ENCODE measurements around the gene TOMM40. TPM values are rescaled to one million over a fixed set of nuclear protein-coding genes. Genes with fewer than 3 reads are reported as not detected.

The TOMM40 gene
- total RNA-seq, 1 donor from 2014 or later, result 40.8 TPM

DNA sequence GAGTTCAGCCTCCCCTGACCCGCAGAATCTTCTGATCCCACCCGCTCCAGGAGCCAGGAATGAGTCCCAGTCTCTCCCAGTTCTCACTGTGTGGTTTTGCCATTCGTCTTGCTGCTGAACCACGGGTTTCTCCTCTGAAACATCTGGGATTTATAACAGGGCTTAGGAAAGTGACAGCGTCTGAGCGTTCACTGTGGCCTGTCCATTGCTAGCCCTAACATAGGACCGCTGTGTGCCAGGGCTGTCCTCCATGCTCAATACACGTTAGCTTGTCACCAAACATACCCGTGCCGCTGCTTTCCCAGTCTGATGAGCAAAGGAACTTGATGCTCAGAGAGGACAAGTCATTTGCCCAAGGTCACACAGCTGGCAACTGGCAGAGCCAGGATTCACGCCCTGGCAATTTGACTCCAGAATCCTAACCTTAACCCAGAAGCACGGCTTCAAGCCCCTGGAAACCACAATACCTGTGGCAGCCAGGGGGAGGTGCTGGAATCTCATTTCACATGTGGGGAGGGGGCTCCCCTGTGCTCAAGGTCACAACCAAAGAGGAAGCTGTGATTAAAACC lies 13.5 kb downstream of the TOMM40 start:
- DNase-seq (no peak), ATAC-seq (no peak)
- H3K4me1 ChIP-seq, result peaks cover 5% of the 10 kb centered on the region
- no peaks in the 10 kb centered on the region for H3K9me3 ChIP-seq
- H3K4me3 ChIP-seq, result no peak overlapping the region
- H3K36me3 ChIP-seq, result peaks cover 35% of the 10 kb centered on the region
- peaks cover 19% of the 10 kb centered on the region for H3K27me3 ChIP-seq (ENCODE audit: low read depth)
- H3K27ac ChIP-seq, result no peak overlapping the region
- TF ChIP-seq, protein P1, sequence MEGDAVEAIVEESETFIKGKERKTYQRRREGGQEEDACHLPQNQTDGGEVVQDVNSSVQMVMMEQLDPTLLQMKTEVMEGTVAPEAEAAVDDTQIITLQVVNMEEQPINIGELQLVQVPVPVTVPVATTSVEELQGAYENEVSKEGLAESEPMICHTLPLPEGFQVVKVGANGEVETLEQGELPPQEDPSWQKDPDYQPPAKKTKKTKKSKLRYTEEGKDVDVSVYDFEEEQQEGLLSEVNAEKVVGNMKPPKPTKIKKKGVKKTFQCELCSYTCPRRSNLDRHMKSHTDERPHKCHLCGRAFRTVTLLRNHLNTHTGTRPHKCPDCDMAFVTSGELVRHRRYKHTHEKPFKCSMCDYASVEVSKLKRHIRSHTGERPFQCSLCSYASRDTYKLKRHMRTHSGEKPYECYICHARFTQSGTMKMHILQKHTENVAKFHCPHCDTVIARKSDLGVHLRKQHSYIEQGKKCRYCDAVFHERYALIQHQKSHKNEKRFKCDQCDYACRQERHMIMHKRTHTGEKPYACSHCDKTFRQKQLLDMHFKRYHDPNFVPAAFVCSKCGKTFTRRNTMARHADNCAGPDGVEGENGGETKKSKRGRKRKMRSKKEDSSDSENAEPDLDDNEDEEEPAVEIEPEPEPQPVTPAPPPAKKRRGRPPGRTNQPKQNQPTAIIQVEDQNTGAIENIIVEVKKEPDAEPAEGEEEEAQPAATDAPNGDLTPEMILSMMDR (IDR thresholded peaks at IDR 0.05), result no peak
- intact Hi-C loops (cut with DNase I), result no loop called here

DNA sequence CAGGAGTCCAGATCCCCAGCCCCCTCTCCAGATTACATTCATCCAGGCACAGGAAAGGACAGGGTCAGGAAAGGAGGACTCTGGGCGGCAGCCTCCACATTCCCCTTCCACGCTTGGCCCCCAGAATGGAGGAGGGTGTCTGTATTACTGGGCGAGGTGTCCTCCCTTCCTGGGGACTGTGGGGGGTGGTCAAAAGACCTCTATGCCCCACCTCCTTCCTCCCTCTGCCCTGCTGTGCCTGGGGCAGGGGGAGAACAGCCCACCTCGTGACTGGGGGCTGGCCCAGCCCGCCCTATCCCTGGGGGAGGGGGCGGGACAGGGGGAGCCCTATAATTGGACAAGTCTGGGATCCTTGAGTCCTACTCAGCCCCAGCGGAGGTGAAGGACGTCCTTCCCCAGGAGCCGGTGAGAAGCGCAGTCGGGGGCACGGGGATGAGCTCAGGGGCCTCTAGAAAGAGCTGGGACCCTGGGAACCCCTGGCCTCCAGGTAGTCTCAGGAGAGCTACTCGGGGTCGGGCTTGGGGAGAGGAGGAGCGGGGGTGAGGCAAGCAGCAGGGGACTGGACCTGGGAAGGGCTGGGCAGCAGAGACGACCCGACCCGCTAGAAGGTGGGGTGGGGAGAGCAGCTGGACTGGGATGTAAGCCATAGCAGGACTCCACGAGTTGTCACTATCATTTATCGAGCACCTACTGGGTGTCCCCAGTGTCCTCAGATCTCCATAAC lies 14.5 kb downstream of the TOMM40 start, which contains the start of gene APOE:
APOE (plus strand) TSS at position 360 of the 724 bp plus-strand sequence. CDS start 829 bp downstream, outside the sequence.
- ATAC-seq (peak; percentile 19 to 27), DNase-seq (no peak)
- TF ChIP-seq, protein P1 (IDR thresholded peaks at IDR 0.05), result no peak
- peak within 1 kb of the TSS; percentile 43 for H3K4me3 ChIP-seq
- no peaks in the 10 kb centered on the region for H3K9me3 ChIP-seq
- peaks cover 19% of the 10 kb centered on the region for H3K27me3 ChIP-seq (ENCODE audit: low read depth)
- peaks cover 5% of the 10 kb centered on the region for H3K4me1 ChIP-seq
- intact Hi-C loops (cut with DNase I), result no loop called here
- no peak within 1 kb of the TSS for H3K27ac ChIP-seq
- H3K36me3 ChIP-seq, result peaks cover 26% of the 10 kb centered on the region

GRCh38 chr19:44907613-44908012 lies 16.6 kb downstream of the TOMM40 start:
- no peak overlapping the region for H3K27ac ChIP-seq
- intact Hi-C loops (cut with DNase I), result no loop called here
- peaks cover 13% of the 10 kb centered on the region for H3K4me1 ChIP-seq
- ATAC-seq (no peak), DNase-seq (no peak)
- peaks cover 6% of the 10 kb centered on the region for H3K36me3 ChIP-seq
- no peaks in the 10 kb centered on the region for H3K9me3 ChIP-seq
- H3K27me3 ChIP-seq (ENCODE audit: low read depth), result peaks cover 19% of the 10 kb centered on the region
- TF ChIP-seq, protein P1 (IDR thresholded peaks at IDR 0.05), result no peak
- no peak overlapping the region for H3K4me3 ChIP-seq

DNA sequence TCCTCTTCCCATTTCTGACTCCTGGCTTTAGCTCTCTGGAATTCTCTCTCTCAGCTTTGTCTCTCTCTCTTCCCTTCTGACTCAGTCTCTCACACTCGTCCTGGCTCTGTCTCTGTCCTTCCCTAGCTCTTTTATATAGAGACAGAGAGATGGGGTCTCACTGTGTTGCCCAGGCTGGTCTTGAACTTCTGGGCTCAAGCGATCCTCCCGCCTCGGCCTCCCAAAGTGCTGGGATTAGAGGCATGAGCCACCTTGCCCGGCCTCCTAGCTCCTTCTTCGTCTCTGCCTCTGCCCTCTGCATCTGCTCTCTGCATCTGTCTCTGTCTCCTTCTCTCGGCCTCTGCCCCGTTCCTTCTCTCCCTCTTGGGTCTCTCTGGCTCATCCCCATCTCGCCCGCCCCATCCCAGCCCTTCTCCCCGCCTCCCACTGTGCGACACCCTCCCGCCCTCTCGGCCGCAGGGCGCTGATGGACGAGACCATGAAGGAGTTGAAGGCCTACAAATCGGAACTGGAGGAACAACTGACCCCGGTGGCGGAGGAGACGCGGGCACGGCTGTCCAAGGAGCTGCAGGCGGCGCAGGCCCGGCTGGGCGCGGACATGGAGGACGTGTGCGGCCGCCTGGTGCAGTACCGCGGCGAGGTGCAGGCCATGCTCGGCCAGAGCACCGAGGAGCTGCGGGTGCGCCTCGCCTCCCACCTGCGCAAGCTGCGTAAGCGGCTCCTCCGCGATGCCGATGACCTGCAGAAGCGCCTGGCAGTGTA lies 17.2 kb downstream of the TOMM40 start:
- intact Hi-C loops (cut with DNase I), result no loop called here

GRCh38 chr19:44908836-44909261 lies 17.8 kb downstream of the TOMM40 start:
- intact Hi-C loops (cut with DNase I), result no loop called here
- Histone ChIP-seq H3K4me1 (peaks cover 10% of the 10 kb centered on the region), H3K4me3 (no peak overlapping the region), H3K27ac (no peak overlapping the region), H3K9me3 (no peaks in the 10 kb centered on the region), H3K27me3 (ENCODE audit: low read depth) (peaks cover 19% of the 10 kb centered on the region), H3K36me3 (no peaks in the 10 kb centered on the region)
- ATAC-seq, result no peak
- no peak for DNase-seq
- TF ChIP-seq, protein P1 (IDR thresholded peaks at IDR 0.05), result no peak

More for the DNA sequence above, 17.2 kb downstream of the TOMM40 start:
- Histone ChIP-seq H3K9me3 (no peaks in the 10 kb centered on the region), H3K36me3 (no peaks in the 10 kb centered on the region), H3K27ac (no peak overlapping the region), H3K4me1 (peaks cover 13% of the 10 kb centered on the region), H3K4me3 (no peak overlapping the region), H3K27me3 (ENCODE audit: low read depth) (peaks cover 19% of the 10 kb centered on the region)
- TF ChIP-seq, protein P1 (IDR thresholded peaks at IDR 0.05), result no peak
- ATAC-seq (no peak), DNase-seq (no peak)

Measured in lower lobe of right lung (tissue), 2 donors.